K562 (cell line): ENCODE results near the gene MOB4.

Source experiments
- BCLAF1 ChIP-seq, 2 experiments: fragments of 450-650 bp in 1 of 2; IDR thresholded peaks; 2 replicates each; pipeline ENCODE4 v1.6.1; 2011 to 2017; ENCODE audit warnings: low read depth in 2 of 2, antibody characterized with exemption in 1 of 2, borderline replicate concordance in 1 of 2, low read length in 1 of 2, mild to moderate bottlenecking in 1 of 2, mixed read lengths in 1 of 2; ENCODE audit not compliant: control insufficient read depth in 1 of 2
- BRCA1 ChIP-seq, 2 experiments: fragments of 450-650 bp in 1 of 2; sonication (generic) in 1 of 2; formaldehyde crosslinking in 1 of 2; IDR thresholded peaks; 2 replicates each; pipeline versions ENCODE4 v1.5.0 to v1.6.1; 2017 to 2020; ENCODE audit warnings: mild to moderate bottlenecking in 1 of 2, missing genetic modification reagents in 1 of 2
- CHD2 ChIP-seq: IDR thresholded peaks from 2 replicates; pipeline ENCODE4 v1.6.1; 2011; ENCODE audit warnings: low read depth, low read length
- CREM ChIP-seq: IDR thresholded peaks from 2 replicates; pipeline ENCODE4 v1.6.1; 2014; ENCODE audit warnings: antibody characterized with exemption, low read depth
- CTBP1 ChIP-seq: fragments of 450-650 bp; IDR thresholded peaks from 2 replicates; pipeline ENCODE4 v1.6.1; 2016; ENCODE audit warnings: borderline replicate concordance
- CTCF ChIP-seq, 3 experiments: IDR thresholded peaks in 2 of 3; conservative IDR thresholded peaks in 1 of 3; 2 replicates each; pipeline ENCODE4 v1.5.1; 2011 to 2012; ENCODE audit warnings: low read length in 3 of 3, mild to moderate bottlenecking in 3 of 3, control low read depth in 2 of 3, improper control_type of control experiment in 1 of 3, inconsistent platforms in 1 of 3, low read depth in 1 of 3, mixed read lengths in 1 of 3, moderate library complexity in 1 of 3; ENCODE audit not compliant: insufficient read depth in 2 of 3
- EGR1 ChIP-seq: fragments of 450-650 bp; conservative IDR thresholded peaks from 2 replicates; pipeline ENCODE4 v1.6.1; 2017; ENCODE audit warnings: mild to moderate bottlenecking
- KDM1A ChIP-seq, 2 experiments: fragments of 450-650 bp; IDR thresholded peaks; 2 replicates each; pipeline ENCODE4 v1.6.1; 2016; ENCODE audit warnings: mild to moderate bottlenecking in 2 of 2
- MAX ChIP-seq: sonication (generic); formaldehyde crosslinking; IDR thresholded peaks from 2 replicates; pipeline ENCODE4 v1.9.0; 2022; ENCODE audit warnings: mild to moderate bottlenecking, missing genetic modification reagents
- MCM2 ChIP-seq: fragments of 450-650 bp; IDR thresholded peaks from 2 replicates; pipeline ENCODE4 v1.6.1; 2017; ENCODE audit warnings: low read depth, mild to moderate bottlenecking
- POLR2A ChIP-seq: fragments of 450-650 bp; conservative IDR thresholded peaks from 2 replicates; pipeline ENCODE4 v1.6.1; 2016
- RFX7 ChIP-seq: fragments of 250-450 bp; sonication (Bioruptor Pico); IDR thresholded peaks from 2 replicates; pipeline ENCODE4 v1.5.1; 2021; ENCODE audit warnings: mild to moderate bottlenecking
- USF2 ChIP-seq: sonication (generic); formaldehyde crosslinking; IDR thresholded peaks from 2 replicates; pipeline ENCODE4 v1.5.0; 2020; ENCODE audit warnings: missing genetic modification reagents
- ZNF384 ChIP-seq: IDR thresholded peaks from 2 replicates; pipeline ENCODE4 v1.6.1; 2012; ENCODE audit warnings: low read depth, low read length, improper control_type of control experiment

GRCh38 chr2:197506658-197507057, 9.2 kb upstream of the MOB4 start:
- TF ChIP-seq BCLAF1 (IDR thresholded peaks at IDR 0.05; ENCODE audit: borderline replicate concordance in 1 of 2, control insufficient read depth in 1 of 2, low read depth in 2 of 2, low read length in 1 of 2) (no peak), USF2 (CRISPR knock-in tag) (no peak), EGR1 (no peak), BRCA1 (IDR thresholded peaks at IDR 0.05) (no peak), BRCA1 (CRISPR knock-in tag; IDR thresholded peaks at IDR 0.05) (no peak), MCM2 (no peak), CTBP1 (no peak), CREM (no peak), KDM1A (IDR thresholded peaks at IDR 0.05) (no peak), RFX7 (no peak), POLR2A (no peak), CTCF (IDR thresholded peaks at IDR 0.05 in 2 of 3, conservative IDR thresholded peaks at IDR 0.05 in 1 of 3; ENCODE audit: insufficient read depth in 2 of 3, low read depth in 1 of 3, low read length in 3 of 3) (no peak), MAX (no peak), CHD2 (no peak), ZNF384 (no peak)
